HPDE6-E6E7 (cell line): ENCODE data around the gene TBC1D3K.
"Not testable (repeated sequence)": the region's sequence is repeated elsewhere in the genome, so short reads cannot be mapped to it uniquely, and the experiment has no call there.

Experiments
- DNase-seq: peaks from one replicate; pipeline ENCODE4 v3.0.0; 2011; ENCODE audit warnings: missing footprints; ENCODE audit errors: extremely low spot score

Gene TBC1D3K

DNA sequence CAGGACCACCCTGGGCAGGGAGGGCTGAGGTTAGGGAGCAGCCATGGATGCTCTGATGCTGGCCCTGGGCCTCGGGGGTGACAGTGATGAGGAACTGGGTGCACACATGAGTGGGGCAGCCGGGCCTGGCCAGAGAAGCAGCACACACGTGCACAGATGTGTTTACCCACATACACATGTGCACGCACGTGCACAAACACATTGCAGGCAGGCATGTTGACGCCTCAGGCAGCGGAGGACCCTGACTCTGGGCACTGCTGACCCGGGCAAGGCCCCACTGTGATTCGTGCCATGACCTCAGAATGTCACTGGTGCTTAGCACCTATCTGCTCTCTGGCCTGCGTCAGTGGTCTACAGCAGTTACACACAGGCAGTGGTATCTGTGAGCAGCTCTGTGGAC, at the start of gene TBC1D3K:
Gene TBC1D3K (plus strand): TSS at position 301 of the 400 bp plus-strand sequence. CDS start 1,585 bp downstream, outside the sequence.
- DNase-seq: not testable (repeated sequence)

DNA sequence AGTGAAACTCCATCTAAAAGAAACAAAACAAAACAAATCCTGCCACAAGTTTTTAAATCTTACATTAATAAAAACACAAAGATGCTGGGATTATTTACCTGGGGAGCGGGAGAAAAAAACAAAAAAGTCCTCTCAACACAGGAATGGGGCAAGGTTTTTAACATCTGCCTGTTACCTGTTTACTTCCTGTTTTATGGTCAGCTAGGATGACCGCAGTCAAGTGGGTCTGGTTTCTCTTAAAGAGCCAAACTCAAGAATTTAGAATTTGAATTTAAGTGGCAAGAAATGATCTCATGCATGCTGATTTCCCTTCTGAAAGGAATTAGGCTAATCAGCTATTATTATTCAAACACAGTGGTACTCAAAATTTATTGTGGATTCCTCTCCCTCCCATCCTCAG, 39.7 kb upstream of the TBC1D3K start:
- no peak for DNase-seq

DNA sequence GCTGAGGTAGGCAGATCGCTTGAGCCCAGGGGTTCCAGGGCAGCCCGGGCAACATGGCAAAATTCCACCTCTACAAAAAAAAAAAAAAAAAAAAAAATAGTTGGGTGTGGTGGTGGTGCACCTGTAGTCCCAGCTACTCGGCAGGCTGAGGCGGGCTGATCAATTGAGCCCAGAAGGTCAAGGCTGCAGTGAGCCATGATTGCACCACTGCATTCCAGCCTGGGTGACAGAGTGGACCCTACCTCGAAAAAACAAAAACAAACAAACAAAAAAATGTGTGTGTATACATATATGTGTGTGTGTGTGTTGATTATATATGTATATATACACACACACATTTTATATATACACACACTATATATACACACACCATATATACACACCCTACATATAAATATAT, 39.1 kb upstream of the TBC1D3K start:
- DNase-seq: no peak

DNA sequence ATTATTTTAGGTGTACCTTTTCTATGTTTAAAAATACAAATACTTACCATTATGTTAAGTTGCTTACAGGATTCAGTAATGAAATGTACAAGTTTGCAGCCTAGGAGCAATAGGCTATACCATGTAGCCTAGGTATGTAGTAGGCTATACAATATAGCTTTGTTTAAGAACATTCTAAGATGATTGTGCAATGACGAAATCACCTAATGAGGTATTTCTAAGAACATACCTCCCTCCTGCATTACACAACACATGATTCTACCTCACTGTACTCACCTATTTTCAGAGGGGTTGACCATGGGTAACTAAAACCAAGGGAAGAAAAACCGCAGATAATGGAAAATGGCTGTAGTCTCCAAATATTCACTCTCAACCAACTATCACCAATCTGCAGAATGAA, 35.3 kb upstream of the TBC1D3K start:
- DNase-seq: no peak

DNA sequence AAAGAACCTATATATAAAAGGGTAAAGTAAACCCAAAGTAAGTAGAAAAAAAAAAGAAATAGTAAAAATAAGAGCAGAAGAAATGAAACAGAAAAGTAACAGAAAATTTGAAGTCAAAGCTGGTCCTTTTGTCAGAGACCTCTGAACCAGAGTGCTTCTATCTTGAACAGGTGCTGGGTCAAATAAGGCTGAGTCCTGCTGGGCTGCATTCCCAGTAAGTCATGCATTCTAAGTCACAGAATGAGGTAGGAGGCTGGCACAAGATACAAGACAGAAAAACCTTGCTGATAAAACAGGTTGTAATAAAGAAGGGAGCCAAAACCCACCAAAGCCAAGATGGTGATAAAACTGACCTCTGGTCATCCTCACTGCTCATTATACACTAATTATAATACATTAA, 27.3 kb upstream of the TBC1D3K start:
- not testable (repeated sequence) for DNase-seq
